GM18526 (cell line): ENCODE data around the gene GPSM1.

Experiments used
- POLR2A ChIP-seq: IDR thresholded peaks from 3 replicates; pipeline ENCODE4 v1.6.1; 2011; ENCODE audit not compliant: insufficient read length; ENCODE audit errors: extremely low read depth

Gene GPSM1

DNA sequence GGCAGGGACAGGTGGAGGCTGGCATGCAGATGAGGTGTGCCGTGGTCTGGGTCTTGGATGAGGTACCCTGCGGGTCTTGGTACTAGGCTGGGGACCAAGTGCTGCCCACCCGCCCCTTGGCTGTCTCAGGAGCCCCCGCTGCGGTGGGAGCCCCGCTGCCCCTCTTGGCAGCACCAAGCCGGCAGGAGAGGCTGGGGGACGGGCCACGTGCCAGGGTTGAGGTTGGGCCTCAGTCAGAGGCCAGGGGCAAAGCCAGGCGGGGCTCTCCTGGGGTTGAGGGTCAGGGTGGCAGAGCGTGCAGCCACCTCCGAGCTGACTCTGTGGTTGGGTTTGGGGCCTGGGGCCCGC, 44.2 kb downstream of the GPSM1 start:
- TF ChIP-seq POLR2A = no peak

DNA sequence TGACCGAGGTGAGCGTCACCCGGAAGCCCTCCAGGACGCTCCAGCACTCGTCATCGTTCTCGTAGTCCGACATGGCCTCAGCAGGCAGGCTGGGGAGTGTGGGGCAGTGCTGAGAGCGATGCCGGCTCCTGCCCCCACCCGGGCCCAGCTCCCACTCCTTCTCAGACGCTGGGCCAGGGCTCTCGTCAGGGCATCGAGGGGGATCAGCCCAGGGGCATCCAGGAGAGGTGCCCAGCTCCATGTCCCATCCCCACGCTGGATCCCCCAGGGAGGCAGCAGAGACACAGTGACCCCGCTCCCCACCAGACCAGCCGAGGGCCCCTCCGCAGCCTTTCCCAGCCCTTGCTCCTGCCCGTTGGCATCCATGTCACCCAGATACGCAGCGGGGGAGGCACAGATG, 44.7 kb downstream of the GPSM1 start:
- no peak for TF ChIP-seq POLR2A

DNA sequence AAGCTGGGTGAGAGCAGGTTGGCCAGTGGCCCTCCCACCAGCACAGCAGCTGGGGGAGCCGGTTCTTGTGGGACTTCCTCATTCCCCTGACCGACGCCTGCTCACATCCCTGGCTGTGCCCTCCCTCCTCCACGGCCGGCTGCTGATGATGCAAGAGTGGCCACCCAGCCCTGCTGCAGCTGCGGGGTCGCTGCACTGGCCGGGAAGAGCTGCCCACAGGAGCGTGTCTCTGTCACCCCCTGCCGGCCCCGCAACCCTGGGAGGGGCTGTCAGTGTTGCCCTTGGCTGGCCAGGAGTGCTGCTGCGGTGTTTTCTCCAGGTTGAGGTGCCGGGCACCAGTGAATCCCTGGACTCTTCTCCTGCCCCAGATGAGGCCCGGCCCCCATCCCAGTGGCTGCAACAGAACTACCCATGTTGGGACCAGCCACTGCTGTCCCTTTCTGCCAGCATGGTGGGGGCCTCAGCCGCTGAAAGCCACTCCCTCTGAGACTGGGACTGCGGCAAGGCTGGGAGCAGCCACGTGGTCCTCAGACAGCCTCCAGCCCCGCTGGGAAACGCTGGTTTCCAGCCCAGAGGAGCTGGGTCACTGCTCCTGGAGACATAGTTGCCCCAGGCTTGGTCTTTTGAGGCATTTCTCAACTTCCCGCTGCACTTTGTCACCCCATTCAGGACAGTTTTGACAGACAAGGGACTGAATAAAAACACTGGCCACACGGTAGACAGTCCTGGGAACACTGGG, 45.4 kb downstream of the GPSM1 start:
- TF ChIP-seq POLR2A = no peak

DNA sequence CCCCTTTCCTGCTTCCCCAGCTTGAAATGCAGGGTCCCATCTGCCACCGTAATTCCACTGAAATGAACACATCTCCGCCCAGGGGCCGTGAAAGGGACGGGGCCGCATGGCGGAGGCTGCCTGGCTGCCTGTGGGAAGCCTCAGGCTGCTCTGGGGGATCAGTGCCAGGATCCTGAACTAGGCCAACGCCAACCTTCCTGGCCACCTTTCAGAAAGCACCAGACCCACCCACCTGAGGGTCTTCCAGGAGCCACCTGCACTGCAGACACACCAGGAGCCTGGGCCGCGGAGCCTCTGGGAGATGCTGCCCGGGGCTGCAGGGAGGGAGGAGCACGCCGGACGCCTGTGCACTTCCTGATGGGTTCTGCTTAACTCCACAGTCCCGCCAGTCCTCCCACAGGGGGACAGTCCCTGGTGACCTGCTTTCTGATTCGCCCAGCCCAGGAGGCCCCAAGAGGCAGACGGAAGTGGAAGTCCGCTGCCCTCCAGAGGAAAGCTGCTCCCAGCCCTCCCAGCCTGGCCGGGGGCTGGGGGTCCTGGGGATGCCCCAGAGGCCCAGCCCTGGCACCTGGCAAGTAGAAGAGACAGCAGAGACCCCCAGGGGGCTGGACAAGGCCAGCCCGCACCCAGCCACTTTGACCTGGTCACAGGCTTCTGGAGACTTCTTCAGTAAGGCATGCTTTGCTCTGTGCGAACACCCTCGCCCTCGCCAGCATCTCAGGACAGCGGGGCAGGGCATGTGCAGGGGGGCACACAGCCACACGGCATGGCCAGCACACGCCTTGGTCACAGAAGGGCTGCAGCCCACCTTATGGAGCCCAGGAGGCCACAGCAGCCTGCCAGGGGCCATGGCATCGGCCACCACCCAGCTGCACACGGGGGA, 46.2 kb downstream of the GPSM1 start, which contains the start of gene CARD9:
Gene CARD9 (minus strand): TSS at position 370 of the 883 bp plus-strand sequence. CDS start 1,591 bp downstream, outside the sequence.
- no peak for TF ChIP-seq POLR2A

DNA sequence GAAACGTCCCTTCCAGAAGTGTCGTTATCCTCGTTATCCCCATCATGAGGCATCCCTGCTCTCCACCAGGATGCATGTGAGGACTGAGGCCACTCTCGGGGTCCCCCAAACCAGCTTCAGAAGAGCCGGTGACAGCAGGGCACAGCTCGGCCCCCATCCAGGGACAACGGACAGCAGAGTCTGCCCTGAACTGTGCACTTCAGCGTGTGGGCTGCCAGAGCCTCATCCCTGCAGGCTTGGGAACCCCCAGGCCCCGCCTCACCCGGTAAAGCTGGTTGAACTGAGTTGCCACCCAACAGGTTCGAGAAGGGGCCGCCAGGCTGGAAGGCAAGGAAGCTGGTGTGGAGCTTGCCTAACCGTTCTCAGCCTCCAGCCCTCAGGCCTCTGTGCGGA, 46.8 kb downstream of the GPSM1 start:
- TF ChIP-seq POLR2A = no peak

DNA sequence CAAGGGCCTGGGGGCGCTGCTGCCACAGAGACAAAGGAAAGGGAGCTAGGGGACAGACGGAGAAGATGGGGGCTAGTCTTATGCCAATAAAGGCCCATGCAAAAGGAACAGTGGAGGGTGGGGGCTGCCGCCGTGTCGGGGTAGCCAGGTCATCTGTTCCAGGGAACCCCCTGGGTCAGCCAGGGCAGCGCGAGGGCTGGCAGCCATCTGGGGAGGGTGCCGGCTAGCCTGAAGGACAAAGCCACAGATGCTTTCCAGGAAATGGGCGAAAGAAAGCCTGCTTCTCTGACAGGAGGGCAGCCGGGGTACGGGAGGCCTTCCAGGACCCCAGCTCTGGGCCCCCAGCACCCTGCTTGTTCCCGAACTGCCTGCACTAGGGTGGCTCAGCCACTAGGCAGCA, 47.8 kb downstream of the GPSM1 start:
- TF ChIP-seq POLR2A = no peak

DNA sequence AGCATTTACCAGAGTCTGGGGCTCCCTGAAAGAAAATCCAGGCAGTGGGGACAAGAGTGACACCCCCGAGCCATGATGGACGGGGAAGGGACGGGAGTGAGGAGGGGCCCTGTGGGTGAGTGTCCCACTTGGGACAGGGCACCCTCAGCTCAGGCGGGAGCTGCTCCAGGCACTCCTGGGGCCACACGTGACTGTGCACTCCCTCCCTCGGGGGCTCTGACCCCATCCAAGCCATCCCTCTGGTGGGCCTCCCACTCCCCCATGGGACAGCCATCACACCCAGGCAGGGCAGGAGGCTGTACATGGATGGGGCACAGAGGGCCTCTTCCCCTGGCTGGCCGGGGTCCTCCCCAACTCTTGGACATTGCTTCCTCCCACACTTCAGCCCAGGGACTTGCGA, 49.1 kb downstream of the GPSM1 start:
- no peak for TF ChIP-seq POLR2A

DNA sequence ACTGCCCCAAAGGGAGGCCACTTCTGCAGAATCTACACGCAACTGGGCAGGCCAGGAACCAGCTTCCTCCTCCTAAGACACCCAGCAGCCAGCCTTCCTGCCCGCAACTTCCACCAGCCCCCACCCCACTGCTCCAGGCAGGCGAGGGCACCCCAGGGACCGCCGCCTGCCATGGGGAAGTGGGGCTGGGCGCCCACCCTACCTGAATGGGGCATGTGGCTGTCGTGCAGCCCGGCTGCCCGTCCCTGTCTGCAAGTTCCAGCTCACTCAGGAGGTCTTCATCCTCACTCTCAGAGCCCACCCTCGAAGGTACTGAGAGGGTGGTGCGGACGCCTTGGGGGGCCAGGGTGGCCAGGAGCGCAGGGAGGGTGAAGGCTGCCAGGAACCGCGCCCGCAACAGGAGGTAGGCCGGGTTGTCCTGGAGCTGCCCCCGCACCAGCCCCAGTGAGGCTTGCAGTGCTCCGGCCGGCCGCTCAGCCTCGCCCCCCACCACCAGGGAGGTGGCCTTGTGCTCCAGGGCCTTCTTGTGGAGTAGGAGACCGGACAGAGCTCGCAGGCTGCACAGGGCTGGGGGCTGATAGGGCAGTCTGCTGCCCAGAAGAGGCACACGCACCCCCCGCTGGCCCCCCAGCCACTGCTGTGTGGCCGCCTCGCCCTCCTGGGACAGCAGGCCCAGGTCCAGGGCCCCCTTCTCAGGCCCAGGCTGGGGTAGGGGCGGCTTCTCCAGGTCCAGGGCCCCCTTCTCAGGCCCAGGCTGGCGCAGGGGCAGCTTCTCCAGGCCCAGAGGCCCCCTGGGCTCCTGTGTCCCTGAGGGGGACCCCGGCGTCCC, 50.2 kb downstream of the GPSM1 start:
- no peak for TF ChIP-seq POLR2A

DNA sequence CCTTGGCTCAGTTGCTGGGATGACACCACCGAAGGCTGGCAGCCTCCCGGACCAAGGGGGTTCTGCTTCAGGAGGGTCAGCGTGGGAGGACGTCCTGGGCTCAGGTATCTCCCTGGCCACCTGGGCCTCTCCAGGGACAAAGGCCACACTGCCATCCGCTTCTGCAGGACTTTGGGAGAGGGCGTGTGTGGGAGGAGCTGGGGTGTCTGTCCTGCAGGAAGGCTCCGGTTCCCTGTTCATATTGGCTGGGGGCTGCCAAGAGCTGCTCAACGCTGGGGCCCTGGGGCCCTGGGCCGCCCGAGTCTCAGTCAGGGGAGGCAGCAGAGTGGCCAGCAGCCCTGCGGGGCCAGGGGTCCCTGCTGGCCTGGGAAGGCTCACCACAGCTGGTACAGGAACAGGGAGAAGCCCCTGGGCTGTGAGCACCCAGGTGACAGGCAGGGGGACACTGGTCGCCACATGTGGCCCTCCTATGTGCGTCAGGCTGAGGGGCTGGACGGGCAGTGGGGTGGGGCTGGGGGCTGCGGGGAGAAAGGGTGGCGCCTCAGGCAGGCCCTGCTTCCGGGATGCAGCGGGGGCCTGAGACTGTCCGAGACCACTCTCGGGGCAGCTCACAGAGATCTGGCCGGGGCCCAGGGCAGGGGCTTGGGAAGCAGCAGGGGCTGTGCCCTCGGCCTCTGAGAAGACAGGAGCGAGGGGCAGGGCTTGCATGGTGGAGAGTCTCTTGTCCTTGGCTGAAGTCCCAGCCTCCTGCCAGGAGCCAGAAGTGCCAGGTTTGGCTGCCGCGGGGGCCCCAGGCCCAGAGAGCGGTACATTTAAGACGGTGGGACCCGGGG, 51.0 kb downstream of the GPSM1 start:
- no peak for TF ChIP-seq POLR2A

DNA sequence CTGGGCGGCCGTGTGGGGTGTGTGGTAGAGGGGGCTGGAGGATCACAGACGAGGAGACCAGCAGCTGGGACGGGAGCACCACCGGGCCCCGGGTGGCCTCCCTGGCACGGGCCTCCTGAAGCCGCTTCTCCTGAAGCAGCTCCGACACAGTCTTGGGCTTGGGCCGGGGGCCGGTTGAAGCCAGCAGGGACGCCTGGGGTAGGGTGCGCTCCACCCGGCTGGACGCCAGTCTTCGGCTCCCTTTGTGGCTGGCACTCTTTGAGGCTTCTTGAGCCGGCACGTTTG, 51.6 kb downstream of the GPSM1 start:
- TF ChIP-seq POLR2A = no peak

DNA sequence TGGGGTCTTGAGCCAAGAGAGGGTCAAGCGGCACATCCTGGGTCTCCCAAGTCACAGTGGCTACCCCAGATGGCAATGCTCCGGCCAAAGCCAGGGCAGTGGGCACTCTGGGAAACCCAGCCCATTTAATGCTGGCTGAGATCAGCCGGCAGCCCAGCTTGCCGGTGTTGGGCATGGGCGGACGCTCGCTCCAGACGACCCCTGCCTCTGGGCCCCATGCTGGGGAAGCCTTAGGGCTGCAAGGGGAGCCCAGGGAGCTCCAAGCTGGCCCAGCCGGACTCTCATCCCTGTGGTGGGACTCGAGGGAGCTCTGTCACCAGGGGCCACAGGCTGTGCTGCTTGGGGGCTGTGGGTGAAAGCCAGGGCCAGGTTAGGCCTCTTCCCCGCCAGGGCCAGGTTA, 52.1 kb downstream of the GPSM1 start:
- TF ChIP-seq POLR2A = no peak

DNA sequence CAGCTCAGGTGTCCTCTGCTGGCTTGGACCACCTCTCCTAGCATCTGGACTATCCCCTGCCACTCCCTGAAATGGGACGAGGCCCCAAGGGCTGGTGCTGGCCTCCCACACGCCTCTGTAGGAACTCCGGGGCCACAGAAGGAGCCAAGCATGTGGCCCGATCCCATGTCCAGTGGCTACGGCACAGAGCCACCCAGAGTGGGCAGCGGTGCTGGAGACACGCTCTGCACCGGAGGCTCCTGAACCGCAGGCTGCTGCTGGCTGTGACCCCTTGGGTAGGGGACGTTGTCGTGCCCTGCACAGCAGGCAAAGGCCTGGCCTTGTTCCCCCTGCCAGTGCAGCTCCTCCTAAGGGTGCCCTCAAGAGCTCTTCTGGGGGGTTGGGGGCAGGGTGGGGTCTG, 52.6 kb downstream of the GPSM1 start:
- no peak for TF ChIP-seq POLR2A

DNA sequence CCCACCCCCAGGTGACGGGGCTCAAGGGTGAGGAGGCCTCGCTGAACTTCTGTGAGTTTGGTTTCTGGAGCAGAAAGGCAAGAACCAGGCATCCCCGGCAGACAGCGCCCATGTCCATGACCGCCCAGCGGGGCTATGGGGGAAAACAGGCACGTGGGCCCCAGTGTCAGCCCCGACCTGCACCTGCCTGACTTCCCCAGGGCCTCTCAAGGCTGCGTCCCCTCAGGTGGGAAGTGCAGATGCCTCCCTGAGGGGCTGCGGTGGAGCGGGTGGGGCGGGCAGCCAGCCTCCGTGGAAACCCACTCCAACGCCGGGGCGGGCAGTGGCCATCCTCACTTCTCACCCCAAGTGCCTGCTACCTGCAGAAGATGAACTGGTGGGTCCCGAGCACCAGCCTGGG, 53.0 kb downstream of the GPSM1 start:
- no peak for TF ChIP-seq POLR2A

DNA sequence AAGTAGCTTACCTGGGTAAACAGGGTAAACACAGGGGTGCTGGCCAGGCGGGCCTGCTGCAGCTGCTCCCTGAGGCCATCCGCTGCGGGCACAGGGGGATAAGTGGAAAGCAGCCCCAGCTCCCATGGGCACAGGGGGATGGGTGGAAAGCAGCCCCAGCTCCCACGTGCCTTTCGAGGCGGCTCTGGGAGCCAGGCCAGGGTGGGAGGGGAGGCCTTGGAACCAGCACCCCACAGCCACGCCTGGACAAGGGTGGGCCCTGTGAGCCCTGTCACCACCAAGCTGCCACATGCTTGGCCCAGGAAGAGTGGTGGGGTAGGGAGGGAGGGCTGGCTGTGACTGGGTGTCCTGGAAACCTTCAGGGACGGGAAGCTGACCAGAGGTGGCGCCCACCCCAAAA, 54.0 kb downstream of the GPSM1 start:
- TF ChIP-seq POLR2A = no peak

DNA sequence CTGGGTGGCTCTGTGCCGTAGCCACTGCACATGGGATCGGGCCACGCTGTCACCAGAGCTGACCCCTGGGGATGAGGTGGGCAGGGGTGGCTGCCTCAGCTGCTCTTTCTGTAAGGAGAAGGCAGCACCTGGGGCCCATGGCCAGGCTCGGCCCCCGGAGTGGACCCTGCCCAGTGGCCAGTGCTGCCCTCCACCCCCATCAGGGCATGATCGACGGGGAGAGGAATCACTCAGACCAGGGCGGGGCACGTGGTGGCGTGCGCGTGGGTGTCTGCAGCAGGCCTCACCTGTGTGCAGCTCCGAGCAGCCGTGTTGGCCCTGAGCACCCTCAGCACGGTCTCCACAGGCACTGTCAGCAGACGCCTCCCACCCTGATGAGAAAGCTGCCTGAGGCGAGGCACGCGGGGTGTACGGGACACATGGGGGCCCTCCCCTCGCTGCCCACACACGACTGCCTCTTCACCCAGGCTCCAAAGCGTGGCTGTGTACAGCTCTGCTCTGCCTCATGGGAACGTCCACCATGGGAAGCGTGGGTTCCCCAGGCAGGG, 54.7 kb downstream of the GPSM1 start:
- TF ChIP-seq POLR2A = no peak

DNA sequence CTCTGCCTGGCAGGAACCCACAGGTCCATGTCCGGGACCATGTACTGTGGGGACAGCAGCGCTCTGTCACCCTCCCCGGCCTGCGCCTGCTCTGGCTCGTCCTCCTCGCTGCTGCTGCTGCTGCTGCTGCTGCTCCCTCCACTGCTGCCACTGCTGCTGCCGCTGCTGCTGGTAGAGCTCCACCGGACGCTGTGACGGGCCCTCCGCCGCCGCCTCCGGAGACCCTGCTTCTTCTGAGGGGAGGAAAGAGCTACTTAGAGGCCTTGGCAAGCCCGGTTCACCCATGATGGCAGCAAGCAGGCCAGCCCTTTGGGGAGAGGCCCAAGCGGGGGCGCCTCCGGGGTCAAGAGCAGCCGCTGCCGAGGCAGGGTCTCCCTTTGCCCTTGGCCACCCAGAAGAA, 56.1 kb downstream of the GPSM1 start:
- TF ChIP-seq POLR2A = no peak
